HCT116 (cell line): ENCODE data around the gene MDM4. TPM values are rescaled to one million over a fixed set of nuclear protein-coding genes. Genes with fewer than 3 reads are reported as not detected.

Source experiments
- ATAC-seq: fragments of 200-7000 bp; cut with Tn5 transposase; 2 replicates; pipeline ENCODE4 v1.9.1; 2020; ENCODE audit warnings: mild to moderate bottlenecking, moderate library complexity
- BruUV-seq: library from RNA; stranded (reverse); fragments of 400-500 nt; replicated peaks from 2 replicates; lab custom pipeline; 2021; lab: Mats Ljungman, UMichigan
- CTCF ChIA-PET: fragments of 300-600 bp; sonication (Branson Sonifier 250); formaldehyde crosslinking; loops from one replicate; lab custom pipeline; 2021; ENCODE audit warnings: antibody characterized with exemption; lab: Charles Lee
- POLR2A ChIA-PET: fragments of 300-600, 350-600 bp; sonication (Branson Sonifier 250); formaldehyde crosslinking; loops from one replicate; lab custom pipeline; 2021; ENCODE audit warnings: antibody characterized with exemption; lab: Charles Lee
- RAD21 ChIA-PET, 2 experiments: fragments of 300-600 bp; sonication (Branson Sonifier 250); formaldehyde crosslinking; loops; one replicate each; lab custom pipeline; 2023; ENCODE audit warnings: low total read pairs in 2 of 2; ENCODE audit not compliant: uncharacterized antibody in 2 of 2, unreplicated experiment in 2 of 2, low non-redundant PET in 1 of 2; lab: Charles Lee
- DNase-seq: peaks from one replicate; pipeline ENCODE4 v3.0.0-alpha.2; 2010; ENCODE audit warnings: low read depth, low spot score
- H2AFZ ChIP-seq: fragments of 200-600 bp; shearing (Covaris generic), sonication (generic); 2 replicates; pipeline ENCODE4 v1.6.1; 2017; ENCODE audit warnings: low read depth, mixed run types, mixed read lengths, antibody characterized with exemption, low read length; ENCODE audit not compliant: poor library complexity, severe bottlenecking
- H3K27ac ChIP-seq: 2 replicates; pipeline ENCODE4 v1.5.1; 2012; ENCODE audit warnings: low read depth, low read length
- H3K27me3 ChIP-seq: fragments of 200-600 bp; sonication (generic); 2 replicates; pipeline ENCODE4 v1.6.1; 2016; ENCODE audit warnings: mixed run types, low read length, mixed read lengths; ENCODE audit not compliant: insufficient read depth
- H3K36me3 ChIP-seq, 2 experiments: fragments of 200-500 bp in 1 of 2; fragments of 200-600 bp in 1 of 2; sonication (Bioruptor generic) in 1 of 2; sonication (generic) in 1 of 2; 2 replicates each; pipeline versions ENCODE4 v1.5.1 to v1.6.1; 2014 to 2016; ENCODE audit warnings: low read length in 2 of 2, inconsistent platforms in 1 of 2, mixed read lengths in 1 of 2, mixed run types in 1 of 2; ENCODE audit not compliant: insufficient read depth in 2 of 2, control insufficient read depth in 1 of 2
- H3K4me1 ChIP-seq, 2 experiments: fragments of 200-600 bp in 1 of 2; sonication (generic) in 1 of 2; 2 replicates each; pipeline versions ENCODE4 v1.5.1 to v1.6.1; 2012 to 2017; ENCODE audit warnings: low read length in 2 of 2, inconsistent platforms in 1 of 2, mild to moderate bottlenecking in 1 of 2, mixed read lengths in 1 of 2, mixed run types in 1 of 2, moderate library complexity in 1 of 2; ENCODE audit not compliant: insufficient read depth in 2 of 2, control insufficient read depth in 1 of 2
- H3K4me2 ChIP-seq: fragments of 200-600 bp; sonication (generic); 2 replicates; pipeline ENCODE4 v1.6.1; 2017; ENCODE audit warnings: mixed run types, low read length, mixed read lengths
- H3K4me3 ChIP-seq, 2 experiments: fragments of 200-600 bp in 1 of 2; sonication (generic) in 1 of 2; replicated peaks in 1 of 2; 2 replicates each; pipeline ENCODE4 v1.5.1; 2011 to 2016; ENCODE audit warnings: low read length in 2 of 2, control low read depth in 1 of 2, low read depth in 1 of 2, mild to moderate bottlenecking in 1 of 2, mixed read lengths in 1 of 2, mixed run types in 1 of 2
- H3K79me2 ChIP-seq: fragments of 200-600 bp; sonication (generic); 2 replicates; pipeline ENCODE4 v1.6.1; 2017; ENCODE audit warnings: mild to moderate bottlenecking, mixed run types, low read length, moderate library complexity, mixed read lengths; ENCODE audit not compliant: insufficient read depth
- H3K9ac ChIP-seq: fragments of 200-600 bp; sonication (generic); 2 replicates; pipeline ENCODE4 v1.6.1; 2016; ENCODE audit warnings: low read length, mixed read lengths
- H3K9me2 ChIP-seq: fragments of 200-600 bp; sonication (generic), shearing (Covaris generic); 2 replicates; pipeline ENCODE4 v1.6.1; 2017; ENCODE audit warnings: mixed run types, mild to moderate bottlenecking, moderate library complexity; ENCODE audit not compliant: insufficient read depth
- H3K9me3 ChIP-seq, 2 experiments: fragments of 200-500 bp in 1 of 2; fragments of 200-600 bp in 1 of 2; sonication (Bioruptor generic) in 1 of 2; sonication (generic) in 1 of 2; 2 replicates each; pipeline ENCODE4 v1.6.1; 2014 to 2017; ENCODE audit warnings: low read length in 2 of 2, mixed read lengths in 2 of 2, inconsistent platforms in 1 of 2, low read depth in 1 of 2, mild to moderate bottlenecking in 1 of 2, mixed run types in 1 of 2, moderate library complexity in 1 of 2; ENCODE audit not compliant: control insufficient read depth in 1 of 2, insufficient read depth in 1 of 2
- H4K20me1 ChIP-seq: fragments of 200-600 bp; sonication (generic), shearing (Covaris generic); 2 replicates; pipeline ENCODE4 v1.6.1; 2017; ENCODE audit warnings: mixed run types, mild to moderate bottlenecking, moderate library complexity; ENCODE audit not compliant: insufficient read depth
- ATF3 ChIP-seq: IDR thresholded peaks from 2 replicates; pipeline ENCODE4 v1.6.1; 2012
- CBX3 ChIP-seq: IDR thresholded peaks from 2 replicates; pipeline ENCODE4 v1.6.1; 2012; ENCODE audit warnings: low read depth
- CEBPB ChIP-seq: IDR thresholded peaks from 2 replicates; pipeline ENCODE4 v1.6.1; 2012; ENCODE audit warnings: low read depth
- CTCF ChIP-seq, 3 experiments: fragments of 200-600 bp in 1 of 3; sonication (generic) in 1 of 3; IDR thresholded peaks in 2 of 3; conservative IDR thresholded peaks in 1 of 3; 2 replicates each; pipeline ENCODE4 v1.5.1; 2012 to 2017; ENCODE audit warnings: low read depth in 2 of 3, low read length in 2 of 3, antibody characterized with exemption in 1 of 3, borderline replicate concordance in 1 of 3, control low read depth in 1 of 3, mild to moderate bottlenecking in 1 of 3, mixed read lengths in 1 of 3, mixed run types in 1 of 3, moderate library complexity in 1 of 3; ENCODE audit not compliant: insufficient read depth in 1 of 3
- EGR1 ChIP-seq: IDR thresholded peaks from 2 replicates; pipeline ENCODE4 v1.6.1; 2012; ENCODE audit warnings: low read depth
- ELF1 ChIP-seq: IDR thresholded peaks from 2 replicates; pipeline ENCODE4 v1.6.1; 2012; ENCODE audit warnings: low read depth, borderline replicate concordance
- EZH2phosphoT487 ChIP-seq: fragments of 200-600 bp; IDR thresholded peaks from 2 replicates; pipeline ENCODE4 v1.6.1; 2018; ENCODE audit warnings: antibody characterized with exemption, borderline replicate concordance
- JUND ChIP-seq: IDR thresholded peaks from 2 replicates; pipeline ENCODE4 v1.6.1; 2012
- MAX ChIP-seq: IDR thresholded peaks from 2 replicates; pipeline ENCODE4 v1.6.1; 2012
- POLR2A ChIP-seq: IDR thresholded peaks from 2 replicates; pipeline ENCODE4 v1.7.0; 2011; ENCODE audit warnings: borderline replicate concordance; ENCODE audit not compliant: insufficient read depth, insufficient read length; ENCODE audit errors: extremely low read depth
- POLR2AphosphoS5 ChIP-seq: IDR thresholded peaks from 2 replicates; pipeline ENCODE4 v1.6.1; 2011; ENCODE audit warnings: mild to moderate bottlenecking, low read depth, low read length, moderate library complexity
- RAD21 ChIP-seq: IDR thresholded peaks from 2 replicates; pipeline ENCODE4 v1.6.1; 2012; ENCODE audit warnings: low read depth, mild to moderate bottlenecking
- REST ChIP-seq: IDR thresholded peaks from 2 replicates; pipeline ENCODE4 v1.6.1; 2012; ENCODE audit warnings: low read depth
- SIN3A ChIP-seq: IDR thresholded peaks from 2 replicates; pipeline ENCODE4 v1.6.1; 2012; ENCODE audit warnings: low read depth
- SRF ChIP-seq: IDR thresholded peaks from 2 replicates; pipeline ENCODE4 v1.6.1; 2012; ENCODE audit warnings: low read depth
- TCF7L2 ChIP-seq: IDR thresholded peaks from 2 replicates; pipeline ENCODE4 v1.7.0; 2011; ENCODE audit warnings: borderline replicate concordance, inconsistent platforms; ENCODE audit not compliant: insufficient read depth, insufficient read length; ENCODE audit errors: extremely low read depth
- YY1 ChIP-seq: IDR thresholded peaks from 2 replicates; pipeline ENCODE4 v1.6.1; 2011; ENCODE audit warnings: low read length, low read depth, moderate library complexity, mild to moderate bottlenecking; ENCODE audit not compliant: insufficient replicate concordance; ENCODE audit errors: extremely low read depth
- ZBTB33 ChIP-seq: IDR thresholded peaks from 2 replicates; pipeline ENCODE4 v1.6.1; 2011; ENCODE audit warnings: mild to moderate bottlenecking, low read length, moderate library complexity; ENCODE audit not compliant: insufficient replicate concordance; ENCODE audit errors: extremely low read depth
- ZFX ChIP-seq: fragments of 450-650 bp; IDR thresholded peaks from 2 replicates; pipeline ENCODE4 v1.6.1; 2017
- ZNF274 ChIP-seq: fragments of 200-500 bp; sonication (Bioruptor generic); IDR thresholded peaks from 2 replicates; pipeline ENCODE4 v1.6.1; 2014; ENCODE audit warnings: mild to moderate bottlenecking, low read depth, low read length, inconsistent platforms
- intact Hi-C: fragments of 100-400 bp; cut with micrococcal nuclease; formaldehyde crosslinking; loops from 2 replicates; pipeline ENCODE4 v1.10.0; 2022
- total RNA-seq: library from RNA; stranded (reverse); gene quantifications from one replicate; pipeline ENCODE4 v1.2.1, GENCODE V29; 2021; ENCODE audit not compliant: unreplicated experiment

The MDM4 gene
- total RNA-seq, 1 experiment from 2014 or later = 79.5 TPM

GRCh38 chr1:204589409-204590038 lies 73.3 kb downstream of the MDM4 start:
- Histone ChIP-seq H3K9me2 (no peaks in the 10 kb centered on the region), H4K20me1 (no peaks in the 10 kb centered on the region), H3K4me3 (no peak overlapping the region), H3K27ac (no peak overlapping the region), H3K79me2 (no peaks in the 10 kb centered on the region), H3K9me3 (no peaks in the 10 kb centered on the region), H3K4me1 (peaks cover 3 to 20% of the 10 kb centered on the region in 2 experiments; a peak in 2 of 4 replicates), H3K36me3 (no peaks in the 10 kb centered on the region), H3K27me3 (no peaks in the 10 kb centered on the region), H2AFZ (no peak overlapping the region), H3K9ac (no peak overlapping the region), H3K4me2 (no peak overlapping the region)
- BruUV-seq = no TSS peak
- DNase-seq (no peak), ATAC-seq (no peak)
- RAD21 ChIA-PET = no interaction called here
- POLR2A ChIA-PET = no interaction called here
- CTCF ChIA-PET = no interaction called here
- TF ChIP-seq ATF3 (no peak), MAX (no peak), POLR2AphosphoS5 (no peak), SIN3A (no peak), REST (no peak), EGR1 (no peak), CTCF (IDR thresholded peaks at IDR 0.05 in 2 of 3, conservative IDR thresholded peaks at IDR 0.05 in 1 of 3; ENCODE audit: borderline replicate concordance in 1 of 3, insufficient read depth in 1 of 3, low read depth in 2 of 3, low read length in 2 of 3) (no peak), RAD21 (no peak), ZNF274 (no peak), SRF (no peak), EZH2phosphoT487 (no peak), ZFX (no peak), ELF1 (no peak), CBX3 (no peak), YY1 (no peak), TCF7L2 (no peak), POLR2A (no peak), JUND (no peak), CEBPB (no peak), ZBTB33 (no peak)
- intact Hi-C loops = no loop called here
